Thyroid gland (tissue), 4 donors: ENCODE results near the gene SCN10A. TPM values are rescaled to one million over a fixed set of nuclear protein-coding genes. Genes with fewer than 3 reads are reported as not detected.

Experiments used
- DNase-seq, 2 donors: peaks; one replicate each; pipeline ENCODE4 v3.0.0-alpha.2; 2019
- H3K27ac ChIP-seq, 3 donors: fragments of 200-600 bp; sonication (generic); 1 replicate in 2 of 3; 2 replicates in 1 of 3; pipeline ENCODE4 v1.5.1; 2016 to 2019; ENCODE audit warnings: mild to moderate bottlenecking in 1 of 3, moderate library complexity in 1 of 3
- H3K27me3 ChIP-seq: fragments of 200-600 bp; sonication (generic); one replicate; pipeline ENCODE4 v1.5.1; 2019
- H3K36me3 ChIP-seq, 2 donors: fragments of 200-600 bp; sonication (generic); one replicate each; pipeline ENCODE4 v1.5.1; 2016 to 2019
- H3K4me1 ChIP-seq, 2 donors: fragments of 200-600 bp; sonication (generic); one replicate each; pipeline ENCODE4 v1.5.1; 2017 to 2019
- H3K4me3 ChIP-seq, 3 donors: fragments of 200-600 bp; sonication (generic); replicated peaks in 1 of 3; 1 replicate in 2 of 3; 2 replicates in 1 of 3; pipeline ENCODE4 v1.5.1; 2016; ENCODE audit warnings: mild to moderate bottlenecking in 1 of 3
- H3K9me3 ChIP-seq: fragments of 200-600 bp; sonication (generic); one replicate; pipeline ENCODE4 v1.5.1; 2017
- CTCF ChIP-seq, 6 experiments: fragments of 200-600 bp in 3 of 6; fragments of 450-650 bp in 3 of 6; sonication (generic) in 3 of 6; IDR thresholded peaks; one replicate each; pipeline ENCODE4 v1.5.1; 2016 to 2019; ENCODE audit warnings: antibody characterized with exemption in 6 of 6, mild to moderate bottlenecking in 2 of 6, inconsistent platforms in 1 of 6, moderate library complexity in 1 of 6
- POLR2A ChIP-seq, 2 donors: fragments of 450-650 bp; IDR thresholded peaks; one replicate each; pipeline ENCODE4 v1.6.1; 2017; ENCODE audit warnings: antibody characterized with exemption in 2 of 2, mild to moderate bottlenecking in 2 of 2, moderate library complexity in 1 of 2
- WGBS, 2 donors: methylation state at CpG; one replicate each; pipeline ENCODE4 v1.1.5; 2017; 5-methylcytosine and 5-hydroxymethylcytosine counted together
- intact Hi-C: fragments of 100-400 bp; cut with DNase I; formaldehyde crosslinking; loops from one replicate; pipeline ENCODE4 v1.15.1; 2023
- total RNA-seq, 4 donors: library from RNA; depleted of rRNA; stranded (reverse); fragments of >200 nt; gene quantifications; one replicate each; pipeline ENCODE4 v1.2.3, GENCODE V29; 2016

The SCN10A gene
- total RNA-seq, 4 donors from 2014 or later: not detected

- no peak for DNase-seq
- H3K4me1 ChIP-seq: no peaks in the 10 kb centered on the region
- TF ChIP-seq POLR2A (IDR thresholded peaks at IDR 0.05): no peak
- TF ChIP-seq CTCF (IDR thresholded peaks at IDR 0.05): no peak
- no peak overlapping the region for H3K27ac ChIP-seq
- H3K9me3 ChIP-seq: no peaks in the 10 kb centered on the region
- no peaks in the 10 kb centered on the region for H3K27me3 ChIP-seq
- H3K4me3 ChIP-seq: no peak overlapping the region
- intact Hi-C loops: no loop called here
- H3K36me3 ChIP-seq: no peaks in the 10 kb centered on the region
- 62 to 86% methylated on average over 5 of the region's 5 CpGs for WGBS, 2 donors
These were observed 76.7 kb downstream of the SCN10A start for GRCh38 chr3:38739396-38739689.

- no peaks in the 10 kb centered on the region for H3K36me3 ChIP-seq
- H3K27me3 ChIP-seq: no peaks in the 10 kb centered on the region
- H3K9me3 ChIP-seq: no peaks in the 10 kb centered on the region
- TF ChIP-seq POLR2A (IDR thresholded peaks at IDR 0.05) (no peak), CTCF (IDR thresholded peaks at IDR 0.05) (peak in 2 of 6 experiments; percentile 6 to 22)
- intact Hi-C loops: no loop called here
- DNase-seq: peak in 1 of 2 donors; percentile 15
- H3K4me3 ChIP-seq: no peak overlapping the region
- H3K27ac ChIP-seq: no peak overlapping the region
- 48 to 59% methylated on average over 12 to 13 of the region's 13 CpGs for WGBS, 2 donors
- no peaks in the 10 kb centered on the region for H3K4me1 ChIP-seq
These were observed 77.2 kb downstream of the SCN10A start for GRCh38 chr3:38738630-38739395.

- Histone ChIP-seq H3K9me3 (no peaks in the 10 kb centered on the region), H3K4me3 (no peak overlapping the region), H3K27me3 (no peaks in the 10 kb centered on the region), H3K27ac (no peak overlapping the region), H3K36me3 (no peaks in the 10 kb centered on the region), H3K4me1 (no peaks in the 10 kb centered on the region)
- DNase-seq: no peak
- WGBS, 2 donors: 65 to 72% methylated on average over 3 of the region's 3 CpGs
- TF ChIP-seq POLR2A (IDR thresholded peaks at IDR 0.05): no peak
- no peak for TF ChIP-seq CTCF (IDR thresholded peaks at IDR 0.05)
- intact Hi-C loops: no loop called here
These were observed 84.5 kb downstream of the SCN10A start for GRCh38 chr3:38731522-38731921.

GRCh38 chr3:38730281-38730680, 85.7 kb downstream of the SCN10A start:
- H3K27ac ChIP-seq: no peak overlapping the region
- no peak for TF ChIP-seq CTCF (IDR thresholded peaks at IDR 0.05)
- TF ChIP-seq POLR2A (IDR thresholded peaks at IDR 0.05): no peak
- no peak overlapping the region for H3K4me3 ChIP-seq
- DNase-seq: no peak
- no peaks in the 10 kb centered on the region for H3K36me3 ChIP-seq
- H3K9me3 ChIP-seq: no peaks in the 10 kb centered on the region
- H3K4me1 ChIP-seq: no peaks in the 10 kb centered on the region
- no peaks in the 10 kb centered on the region for H3K27me3 ChIP-seq
- intact Hi-C loops: no loop called here

- no peak for TF ChIP-seq POLR2A (IDR thresholded peaks at IDR 0.05)
- TF ChIP-seq CTCF (IDR thresholded peaks at IDR 0.05): no peak
- intact Hi-C loops: no loop called here
- DNase-seq: no peak
- H3K9me3 ChIP-seq: no peaks in the 10 kb centered on the region
- no peaks in the 10 kb centered on the region for H3K27me3 ChIP-seq
- no peak overlapping the region for H3K4me3 ChIP-seq
- no peaks in the 10 kb centered on the region for H3K36me3 ChIP-seq
- no peaks in the 10 kb centered on the region for H3K4me1 ChIP-seq
- no peak overlapping the region for H3K27ac ChIP-seq
- WGBS, 2 donors: 52 to 71% methylated on average over 1 of the region's 1 CpG
These were observed 88.0 kb downstream of the SCN10A start for GRCh38 chr3:38728008-38728407.
